AG08396 (cell line): ENCODE data around the gene KCNJ9.

Source experiments
- DNase-seq: peaks from one replicate; pipeline ENCODE4 v3.0.0; 2012; ENCODE audit warnings: low spot score, mixed read lengths

KCNJ9 gene

DNA sequence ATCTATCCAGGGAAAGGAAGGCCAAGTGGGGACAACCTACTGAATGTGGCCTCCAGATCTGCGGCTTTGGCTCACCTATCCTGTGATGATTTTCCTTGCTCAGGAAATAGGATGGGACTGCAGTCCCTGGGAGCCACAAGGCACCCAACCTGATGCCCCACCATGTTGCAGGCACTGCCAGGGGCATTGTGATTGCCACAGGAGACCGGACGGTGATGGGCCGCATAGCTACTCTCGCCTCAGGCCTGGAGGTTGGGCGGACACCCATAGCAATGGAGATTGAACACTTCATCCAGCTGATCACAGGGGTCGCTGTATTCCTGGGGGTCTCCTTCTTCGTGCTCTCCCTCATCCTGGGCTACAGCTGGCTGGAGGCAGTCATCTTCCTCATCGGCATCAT is 46.0 kb downstream of the KCNJ9 start:
- no peak for DNase-seq

DNA sequence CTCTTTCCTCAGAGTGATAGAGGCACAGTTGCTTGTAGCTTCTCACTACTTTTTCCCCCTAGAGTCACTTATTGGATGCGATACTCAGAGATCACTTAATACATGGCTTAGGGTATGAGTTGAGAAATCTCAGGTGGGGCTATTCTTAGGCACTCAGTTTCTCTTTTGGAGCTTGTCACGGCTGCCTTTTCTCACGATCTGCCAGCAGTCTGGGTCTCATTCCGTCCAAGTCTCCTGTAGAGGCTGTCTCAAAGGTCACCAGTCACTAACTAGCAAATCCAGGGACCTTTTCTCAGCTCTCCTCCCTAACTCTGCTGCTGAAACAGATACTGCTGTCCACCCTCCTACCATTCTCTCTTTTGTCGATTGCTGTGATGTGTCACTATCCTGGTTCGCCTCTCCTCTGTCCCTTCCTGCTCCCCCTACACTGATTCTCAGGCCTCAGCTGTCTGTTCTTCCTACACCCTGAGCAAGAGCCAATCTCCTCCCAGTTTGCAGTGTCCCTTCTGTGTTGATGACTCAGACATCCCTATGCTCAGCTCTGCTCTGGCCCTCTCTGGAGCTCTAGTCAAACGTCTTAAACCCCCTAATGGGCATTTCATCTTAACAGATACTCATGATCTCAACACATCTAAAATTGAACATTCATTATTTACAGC is 46.7 kb downstream of the KCNJ9 start:
- peak; percentile 67 for DNase-seq

DNA sequence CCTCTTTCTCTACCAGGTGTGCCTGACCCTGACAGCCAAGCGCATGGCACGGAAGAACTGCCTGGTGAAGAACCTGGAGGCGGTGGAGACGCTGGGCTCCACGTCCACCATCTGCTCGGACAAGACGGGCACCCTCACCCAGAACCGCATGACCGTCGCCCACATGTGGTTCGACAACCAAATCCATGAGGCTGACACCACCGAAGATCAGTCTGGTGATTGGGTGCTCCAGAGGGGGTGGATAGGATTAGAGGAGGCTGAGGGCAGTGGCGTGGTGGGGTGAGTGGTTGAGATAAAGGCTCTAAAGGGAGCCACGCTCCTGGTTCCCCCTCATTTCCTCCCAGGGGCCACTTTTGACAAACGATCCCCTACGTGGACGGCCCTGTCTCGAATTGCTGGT is 47.3 kb downstream of the KCNJ9 start:
- no peak for DNase-seq

DNA sequence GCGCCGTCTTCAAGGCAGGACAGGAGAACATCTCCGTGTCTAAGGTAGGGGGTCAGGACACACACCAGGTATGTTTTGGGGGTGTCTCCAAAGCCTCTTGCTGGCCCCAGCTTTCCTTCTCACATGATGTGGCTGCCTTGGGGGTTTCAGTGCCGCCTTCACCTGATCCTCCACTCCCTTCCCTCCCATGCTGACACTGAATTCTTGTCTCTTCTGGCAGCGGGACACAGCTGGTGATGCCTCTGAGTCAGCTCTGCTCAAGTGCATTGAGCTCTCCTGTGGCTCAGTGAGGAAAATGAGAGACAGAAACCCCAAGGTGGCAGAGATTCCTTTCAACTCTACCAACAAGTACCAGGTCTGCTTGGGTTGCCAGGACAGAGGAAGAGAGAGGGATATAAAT is 47.7 kb downstream of the KCNJ9 start:
- DNase-seq, result peak; percentile 35

DNA sequence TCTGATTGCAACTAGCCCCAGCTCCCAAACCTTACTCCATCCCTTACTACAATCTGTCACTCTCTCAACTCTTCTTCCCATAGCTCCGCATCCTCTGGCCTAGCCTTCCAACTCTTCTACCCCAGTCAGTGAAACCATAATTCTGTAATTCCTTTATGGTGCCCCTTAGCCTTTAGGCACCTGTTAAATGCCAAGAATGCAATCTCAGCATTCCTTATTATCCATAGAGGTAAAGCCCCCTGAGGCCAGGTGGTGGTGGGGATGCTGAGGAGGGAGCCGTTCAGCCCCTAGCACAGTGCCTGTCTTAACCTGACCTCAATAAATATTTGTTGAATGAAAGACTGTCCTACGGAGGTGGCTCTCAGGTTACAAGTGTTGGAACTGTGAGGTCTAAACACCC is 48.2 kb downstream of the KCNJ9 start:
- no peak for DNase-seq

DNA sequence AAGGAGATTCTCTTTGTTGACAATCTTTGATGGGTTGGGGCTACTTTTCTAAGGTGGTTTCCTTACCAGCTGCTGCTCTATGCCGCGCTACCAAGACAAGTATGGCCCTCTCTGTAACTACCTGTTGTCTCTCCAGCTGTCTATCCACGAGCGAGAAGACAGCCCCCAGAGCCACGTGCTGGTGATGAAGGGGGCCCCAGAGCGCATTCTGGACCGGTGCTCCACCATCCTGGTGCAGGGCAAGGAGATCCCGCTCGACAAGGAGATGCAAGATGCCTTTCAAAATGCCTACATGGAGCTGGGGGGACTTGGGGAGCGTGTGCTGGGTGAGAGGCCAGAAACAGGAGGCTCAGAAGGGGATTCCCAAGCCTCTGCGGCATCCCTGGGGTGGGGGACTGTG is 48.6 kb downstream of the KCNJ9 start:
- no peak for DNase-seq

DNA sequence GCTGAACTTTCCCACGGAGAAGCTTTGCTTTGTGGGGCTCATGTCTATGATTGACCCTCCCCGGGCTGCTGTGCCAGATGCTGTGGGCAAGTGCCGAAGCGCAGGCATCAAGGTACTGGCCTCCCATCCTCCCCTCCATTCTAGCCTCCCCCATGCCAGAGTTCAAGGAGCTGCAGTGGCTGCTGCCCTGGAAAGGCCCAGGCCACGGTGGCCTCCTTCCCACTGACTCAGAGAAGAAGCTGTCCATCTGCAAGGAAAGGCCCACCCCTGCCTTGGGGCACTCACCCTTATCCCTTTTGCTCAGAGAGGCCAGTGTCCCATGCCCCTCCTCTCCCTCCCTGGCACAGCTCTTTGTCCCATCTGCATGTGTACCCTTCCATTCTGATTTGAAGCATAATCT is 49.1 kb downstream of the KCNJ9 start:
- DNase-seq, result no peak

DNA sequence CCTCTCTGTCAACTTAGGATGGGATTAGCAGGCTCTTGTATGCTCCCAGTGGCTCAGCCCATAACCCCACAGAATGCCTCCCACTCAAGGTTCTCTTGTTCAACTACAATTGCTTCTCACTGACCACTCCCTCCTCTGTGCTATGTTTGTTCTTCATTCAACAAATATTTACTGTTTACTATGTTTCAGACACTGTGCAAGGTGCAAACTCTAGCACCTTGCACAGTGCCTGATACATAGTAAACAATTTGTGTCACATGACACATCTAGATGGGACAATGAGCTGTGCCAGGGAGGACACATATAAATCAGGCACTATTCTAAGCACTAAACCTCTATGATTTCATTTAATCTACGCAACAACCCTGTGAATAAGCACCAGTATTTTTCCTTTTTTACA is 49.6 kb downstream of the KCNJ9 start:
- DNase-seq, result no peak

DNA sequence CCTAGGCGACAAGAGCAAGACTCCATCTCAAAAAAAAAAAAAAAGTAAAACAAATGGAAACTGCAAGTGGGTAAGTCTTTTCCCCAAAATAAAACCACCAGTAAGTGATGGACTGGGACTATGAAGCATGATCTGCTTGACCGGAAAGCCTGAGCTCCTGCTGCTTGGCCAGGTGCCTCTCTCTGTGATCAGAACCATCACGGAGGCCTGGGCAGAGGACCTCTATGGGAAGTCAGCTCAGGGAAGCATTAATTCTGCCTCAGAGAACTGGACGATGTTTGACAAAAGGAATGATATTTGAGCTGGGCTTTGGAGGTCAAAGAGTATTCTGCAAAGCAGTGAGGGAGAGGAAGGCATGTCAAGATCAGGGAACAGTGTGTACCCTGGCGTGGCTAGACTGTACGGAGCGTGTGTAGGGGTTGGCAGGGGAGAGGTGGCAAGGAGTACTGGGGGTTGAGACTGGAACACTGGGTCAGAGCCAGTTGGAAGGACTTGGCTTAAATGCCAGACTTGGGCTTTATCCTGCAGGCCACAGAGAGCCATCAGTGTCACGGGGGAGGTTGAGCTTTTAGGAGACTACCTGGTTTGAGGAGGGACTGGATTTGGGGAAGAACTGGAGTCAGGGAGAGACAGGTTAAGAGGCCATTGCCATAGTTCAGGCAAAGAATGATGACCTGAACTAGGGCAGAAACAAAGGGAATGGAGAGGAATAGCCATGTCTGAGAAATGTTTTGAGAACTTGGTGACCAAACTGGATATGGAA is 50.6 kb downstream of the KCNJ9 start:
- DNase-seq, result no peak

DNA sequence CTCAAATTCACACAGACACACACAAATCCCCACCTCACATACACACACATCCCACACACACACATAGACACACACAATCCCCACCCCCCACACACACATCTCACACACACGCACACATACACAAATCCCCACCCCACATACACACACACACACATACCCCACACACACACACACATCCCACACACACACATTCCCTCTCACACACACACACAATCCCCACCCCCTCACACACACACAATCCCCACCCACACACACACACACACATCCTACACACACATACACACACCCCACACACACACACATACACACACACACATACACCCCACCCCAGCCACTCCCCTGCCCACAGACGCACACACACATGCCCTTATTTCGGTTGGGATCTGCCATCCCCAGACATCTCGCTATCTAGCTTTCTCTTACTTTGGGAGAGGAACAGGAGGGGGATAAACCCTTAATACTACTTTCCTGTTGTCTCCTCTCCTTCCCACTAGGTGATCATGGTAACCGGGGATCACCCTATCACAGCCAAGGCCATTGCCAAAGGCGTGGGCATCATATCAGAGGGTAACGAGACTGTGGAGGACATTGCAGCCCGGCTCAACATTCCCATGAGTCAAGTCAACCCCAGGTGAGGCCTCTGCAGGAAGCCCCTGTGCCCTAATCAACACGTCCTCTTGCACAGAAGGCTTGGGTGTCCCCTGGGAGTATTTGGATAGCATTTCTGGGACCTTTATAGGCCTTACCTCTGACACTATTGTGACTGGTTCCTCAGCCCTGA is 52.8 kb downstream of the KCNJ9 start:
- DNase-seq, result no peak

DNA sequence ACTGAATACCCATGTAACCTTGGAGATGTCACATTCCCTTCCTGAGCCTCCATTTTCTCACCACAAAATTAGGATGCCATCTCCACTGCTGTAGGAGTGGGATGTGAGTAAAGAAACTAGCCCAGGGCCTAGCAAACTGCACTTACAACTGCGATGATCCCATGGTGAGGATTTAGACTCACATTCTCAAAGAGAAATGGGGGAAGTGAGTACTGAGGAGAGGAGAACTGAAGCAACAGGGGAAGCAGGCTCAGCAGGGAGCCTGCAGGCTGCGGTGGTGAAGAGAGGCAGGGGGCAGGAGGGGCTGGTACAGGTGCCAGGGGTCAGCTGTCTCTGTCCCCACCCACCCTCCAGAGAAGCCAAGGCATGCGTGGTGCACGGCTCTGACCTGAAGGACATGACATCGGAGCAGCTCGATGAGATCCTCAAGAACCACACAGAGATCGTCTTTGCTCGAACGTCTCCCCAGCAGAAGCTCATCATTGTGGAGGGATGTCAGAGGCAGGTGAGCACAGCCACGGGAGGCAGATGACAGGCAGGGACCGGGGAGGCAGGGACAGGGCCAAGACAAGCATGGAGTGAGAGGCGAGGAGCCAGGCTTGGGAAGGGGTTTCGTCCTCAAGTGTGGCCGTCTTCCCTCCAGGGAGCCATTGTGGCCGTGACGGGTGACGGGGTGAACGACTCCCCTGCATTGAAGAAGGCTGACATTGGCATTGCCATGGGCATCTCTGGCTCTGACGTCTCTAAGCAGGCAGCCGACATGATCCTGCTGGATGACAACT is 53.6 kb downstream of the KCNJ9 start:
- DNase-seq, result no peak

DNA sequence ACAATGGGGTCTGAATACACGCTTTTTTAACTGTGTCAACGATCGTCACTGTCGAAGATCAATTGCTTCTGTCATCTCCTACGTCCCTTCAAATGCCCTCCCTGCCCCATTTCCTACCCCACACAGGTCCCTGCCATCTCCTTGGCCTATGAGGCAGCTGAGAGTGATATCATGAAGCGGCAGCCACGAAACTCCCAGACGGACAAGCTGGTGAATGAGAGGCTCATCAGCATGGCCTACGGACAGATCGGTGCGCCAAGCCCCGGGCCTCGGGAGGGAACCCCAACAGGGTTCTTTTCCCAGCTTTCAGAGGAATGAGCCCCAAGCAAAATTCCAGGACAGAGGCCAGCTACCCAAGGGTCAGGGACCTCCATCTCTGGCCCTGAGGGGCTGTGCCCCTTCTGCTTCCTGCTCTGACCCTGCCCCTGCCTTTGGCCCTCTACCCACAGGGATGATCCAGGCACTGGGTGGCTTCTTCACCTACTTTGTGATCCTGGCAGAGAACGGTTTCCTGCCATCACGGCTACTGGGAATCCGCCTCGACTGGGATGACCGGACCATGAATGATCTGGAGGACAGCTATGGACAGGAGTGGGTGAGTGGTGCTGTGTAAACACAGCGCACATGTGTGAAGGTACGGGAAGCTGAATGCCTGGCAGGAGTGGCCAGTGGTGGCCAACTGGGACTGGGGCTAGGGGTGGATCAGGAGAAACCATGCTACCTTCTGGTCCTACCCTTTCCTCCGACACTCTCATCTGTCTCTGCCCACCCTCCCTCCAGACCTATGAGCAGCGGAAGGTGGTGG is 55.0 kb downstream of the KCNJ9 start:
- no peak for DNase-seq

DNA sequence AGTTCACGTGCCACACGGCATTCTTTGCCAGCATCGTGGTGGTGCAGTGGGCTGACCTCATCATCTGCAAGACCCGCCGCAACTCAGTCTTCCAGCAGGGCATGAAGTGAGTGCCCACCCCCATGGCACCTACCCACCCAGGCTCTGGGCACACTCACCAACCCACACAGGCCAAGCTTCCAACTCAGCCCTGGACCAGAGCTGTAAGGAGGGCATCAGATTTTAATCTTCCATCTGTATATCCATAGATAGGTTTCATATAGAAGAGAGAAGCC is 55.5 kb downstream of the KCNJ9 start:
- DNase-seq, result no peak

DNA sequence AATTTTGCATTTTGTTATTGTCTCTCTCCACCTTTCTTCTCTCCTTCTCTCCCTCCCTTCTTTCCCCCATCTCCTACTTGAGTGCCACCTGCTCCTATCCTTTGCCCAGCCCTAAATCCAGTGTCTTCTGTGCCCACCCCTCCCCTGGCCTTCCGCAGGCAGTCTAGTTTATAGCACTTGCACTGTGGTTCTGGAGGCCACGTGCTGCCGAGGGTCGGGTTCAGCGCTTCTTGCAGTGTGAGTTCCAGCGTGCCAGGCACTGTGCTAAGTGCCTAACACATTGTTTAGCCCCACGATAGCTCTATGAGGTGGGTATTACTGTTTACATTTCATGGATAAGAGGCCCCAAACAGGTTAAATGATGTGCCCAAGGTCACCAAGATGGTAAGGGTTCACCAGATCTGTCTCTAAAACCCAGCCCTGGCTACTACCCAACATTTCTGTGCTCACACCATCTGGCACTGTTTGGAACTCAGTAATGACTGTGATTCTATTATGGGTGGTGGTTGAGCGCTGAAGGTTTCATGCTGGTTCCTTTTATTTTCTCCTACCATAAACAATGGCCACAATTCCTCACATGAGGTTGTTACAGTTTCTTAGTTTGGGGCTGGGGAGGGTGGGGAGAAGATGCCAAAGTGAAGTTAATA is 56.0 kb downstream of the KCNJ9 start:
- DNase-seq, result no peak

DNA sequence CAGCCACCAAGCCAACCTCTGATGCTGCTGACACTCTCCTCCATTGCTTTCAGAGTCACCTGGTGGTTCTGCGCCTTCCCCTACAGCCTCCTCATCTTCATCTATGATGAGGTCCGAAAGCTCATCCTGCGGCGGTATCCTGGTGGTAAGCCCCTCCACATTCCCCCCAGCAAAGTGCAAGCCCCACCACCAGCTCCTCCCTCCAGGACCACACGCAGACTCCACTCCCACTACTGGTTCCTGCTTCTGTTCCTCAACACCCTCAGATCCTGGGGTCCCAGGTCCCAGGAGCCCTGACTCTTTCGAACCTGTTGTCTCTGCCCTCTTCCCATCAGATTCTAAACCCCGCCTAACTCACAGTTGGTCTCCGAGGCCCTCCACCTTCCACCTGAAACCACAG is 58.5 kb downstream of the KCNJ9 start:
- DNase-seq, result no peak
